Gastroesophageal sphincter (tissue), 3 donors: ENCODE results near the gene TBC1D5.

Source experiments
- CTCF ChIP-seq, 4 experiments: fragments of 200-600 bp in 2 of 4; fragments of 450-650 bp in 2 of 4; sonication (generic) in 1 of 4; IDR thresholded peaks; one replicate each; pipeline ENCODE4 v1.5.1; 2017 to 2019; ENCODE audit warnings: antibody characterized with exemption in 4 of 4, mild to moderate bottlenecking in 2 of 4, moderate library complexity in 2 of 4
- EP300 ChIP-seq: sonication (generic); formaldehyde crosslinking; IDR thresholded peaks from one replicate; pipeline ENCODE4 v1.6.1; 2017; ENCODE audit warnings: antibody characterized with exemption, mild to moderate bottlenecking
- POLR2A ChIP-seq, 2 donors: fragments of 450-650 bp; IDR thresholded peaks; one replicate each; pipeline ENCODE4 v1.6.1; 2017; ENCODE audit warnings: antibody characterized with exemption in 2 of 2, mild to moderate bottlenecking in 2 of 2, moderate library complexity in 1 of 2
- POLR2AphosphoS5 ChIP-seq: sonication (generic); formaldehyde crosslinking; IDR thresholded peaks from one replicate; pipeline ENCODE4 v1.6.1; 2017; ENCODE audit warnings: antibody characterized with exemption

DNA sequence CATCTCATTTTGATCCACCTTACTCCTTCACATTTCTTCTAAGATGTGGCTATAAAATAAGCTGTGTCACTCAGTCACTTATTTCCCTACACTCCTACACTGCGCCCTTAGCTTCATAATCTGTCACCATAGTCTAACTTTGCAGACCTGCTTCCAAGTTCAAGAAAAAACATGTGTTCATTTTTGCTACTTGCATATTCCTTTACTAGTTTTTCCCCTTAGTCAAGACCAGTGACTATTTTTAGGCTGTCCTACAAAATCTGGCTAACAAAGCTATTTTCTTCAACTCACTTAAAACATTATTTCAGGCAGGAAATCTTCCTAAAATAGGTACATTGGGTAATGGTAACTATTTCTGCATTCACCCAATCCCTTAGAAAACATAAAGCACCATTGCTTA is 272.5 kb downstream of the TBC1D5 start:
- no peak for TF ChIP-seq CTCF (IDR thresholded peaks at IDR 0.05)
- TF ChIP-seq EP300: no peak
- no peak for TF ChIP-seq POLR2AphosphoS5
- TF ChIP-seq POLR2A (IDR thresholded peaks at IDR 0.05): no peak
